WI38 (cell line): ENCODE measurements around the gene SEMA4A.
"Not testable (repeated sequence)": the region's sequence is repeated elsewhere in the genome, so short reads cannot be mapped to it uniquely, and the experiment has no call there.

Experiments used
- H3K4me3 ChIP-seq: 2 replicates; pipeline ENCODE4 v1.5.1; 2011; ENCODE audit warnings: low read depth, mild to moderate bottlenecking, control low read depth, low read length
- CTCF ChIP-seq: IDR thresholded peaks from 2 replicates; pipeline ENCODE4 v1.5.1; 2012; ENCODE audit warnings: low read depth, mild to moderate bottlenecking, control low read depth, low read length

SEMA4A gene

GRCh38 chr1:156121457-156121856, 31.9 kb upstream of the SEMA4A start:
- H3K4me3 ChIP-seq, result peak overlapping the region; percentile 57
- no peak for TF ChIP-seq CTCF

GRCh38 chr1:156122086-156122485, 31.3 kb upstream of the SEMA4A start:
- peak overlapping the region; percentile 57 for H3K4me3 ChIP-seq
- no peak for TF ChIP-seq CTCF

GRCh38 chr1:156122519-156123355, 30.6 kb upstream of the SEMA4A start:
- no peak for TF ChIP-seq CTCF
- H3K4me3 ChIP-seq, result peak overlapping the region; percentile 57

- TF ChIP-seq CTCF, result peak; percentile 30; the same call in 1 of the 2 replicates
- peak overlapping the region; percentile 57 for H3K4me3 ChIP-seq
Observed at GRCh38 chr1:156123356-156124196, 29.8 kb upstream of the SEMA4A start.

- TF ChIP-seq CTCF, result no peak
- no peak overlapping the region for H3K4me3 ChIP-seq
Observed at GRCh38 chr1:156124557-156125483, 28.6 kb upstream of the SEMA4A start.

- H3K4me3 ChIP-seq, result not testable (repeated sequence)
Observed at GRCh38 chr1:156125544-156125943, 27.8 kb upstream of the SEMA4A start.

GRCh38 chr1:156126043-156126629, 27.2 kb upstream of the SEMA4A start:
- H3K4me3 ChIP-seq, result peak overlapping the region; percentile 42
- TF ChIP-seq CTCF, result peak; percentile 54
